WTC11 (cell line): Measurements from ENCODE around the gene CSRNP3. TPM values are rescaled to one million over a fixed set of nuclear protein-coding genes. Genes with fewer than 3 reads are reported as not detected.

Source experiments
- ATAC-seq: fragments of 200-7000 bp; cut with Tn5 transposase; 2 replicates; pipeline ENCODE4 v1.10.0; 2021; ENCODE audit warnings: mild to moderate bottlenecking, moderate library complexity
- CTCF ChIA-PET: fragments of 300-600 bp; sonication (Branson Sonifier 250); formaldehyde crosslinking; loops from one replicate; lab custom pipeline; 2021; ENCODE audit warnings: antibody characterized with exemption; lab: Charles Lee
- POLR2A ChIA-PET: fragments of 350-600 bp; sonication (Branson Sonifier 250); formaldehyde crosslinking; loops from one replicate; lab custom pipeline; 2021; ENCODE audit warnings: antibody characterized with exemption; lab: Charles Lee
- DNase-seq: peaks from one replicate; pipeline ENCODE4 v3.0.0; 2021; ENCODE audit warnings: low spot score
- H3K27ac Mint-ChIP-seq: 2 replicates; pipeline ENCODE4 v1.8.0; 2021; ENCODE audit warnings: mixed read lengths
- H3K27me3 Mint-ChIP-seq: 2 replicates; pipeline ENCODE4 v1.8.0; 2021; ENCODE audit warnings: low read depth, mild to moderate bottlenecking, moderate library complexity, mixed read lengths
- H3K36me3 Mint-ChIP-seq: 2 replicates; pipeline ENCODE4 v1.8.0; 2021; ENCODE audit warnings: mixed read lengths
- H3K4me1 Mint-ChIP-seq: 2 replicates; pipeline ENCODE4 v1.8.0; 2022; ENCODE audit warnings: mixed read lengths
- H3K4me3 Mint-ChIP-seq: 2 replicates; pipeline ENCODE4 v1.8.0; 2021; ENCODE audit warnings: mild to moderate bottlenecking, moderate library complexity, mixed read lengths
- H3K9me3 Mint-ChIP-seq: 2 replicates; pipeline ENCODE4 v1.8.0; 2021; ENCODE audit warnings: mixed read lengths
- AFF4 ChIP-seq: sonication (generic); formaldehyde crosslinking; IDR thresholded peaks from 2 replicates; pipeline ENCODE4 v1.8.1; 2023; ENCODE audit warnings: mild to moderate bottlenecking, missing genetic modification reagents, borderline replicate concordance
- E2F1 ChIP-seq: sonication (generic); formaldehyde crosslinking; IDR thresholded peaks from 2 replicates; pipeline ENCODE4 v1.8.0; 2022; ENCODE audit warnings: mild to moderate bottlenecking, missing genetic modification reagents
- E2F4 ChIP-seq: sonication (generic); formaldehyde crosslinking; IDR thresholded peaks from 2 replicates; pipeline ENCODE4 v1.8.1; 2022; ENCODE audit warnings: low read depth, mild to moderate bottlenecking, moderate library complexity, missing genetic modification reagents, borderline replicate concordance
- NR1H2 ChIP-seq: sonication (generic); formaldehyde crosslinking; IDR thresholded peaks from 2 replicates; pipeline ENCODE4 v1.9.0; 2021; ENCODE audit warnings: mild to moderate bottlenecking, moderate library complexity, missing genetic modification reagents
- RELA ChIP-seq: sonication (generic); formaldehyde crosslinking; IDR thresholded peaks from 2 replicates; pipeline ENCODE4 v1.8.1; 2022; ENCODE audit warnings: missing genetic modification reagents, mild to moderate bottlenecking, borderline replicate concordance
- ZNF281 ChIP-seq: sonication (generic); formaldehyde crosslinking; IDR thresholded peaks from 2 replicates; pipeline ENCODE4 v1.8.0; 2023; ENCODE audit warnings: mild to moderate bottlenecking, missing genetic modification reagents
- total RNA-seq: library from RNA; stranded (reverse); gene quantifications from 3 replicates; pipeline ENCODE4 v1.2.3, GENCODE V29; 2021
- TF ChIP-seq, protein P1 (sequence below): fragments of 250-450 bp; sonication (Bioruptor Pico); IDR thresholded peaks from 2 replicates; pipeline ENCODE4 v1.8.0; 2021; ENCODE audit warnings: mild to moderate bottlenecking
- TF ChIP-seq, protein P2 (sequence below): fragments of 250-450 bp; sonication (Bioruptor Pico); IDR thresholded peaks from 2 replicates; pipeline ENCODE4 v1.9.0; 2021; ENCODE audit warnings: mild to moderate bottlenecking, borderline replicate concordance

Gene CSRNP3
- total RNA-seq, 1 experiment from 2014 or later = 7.3 TPM

- TF ChIP-seq E2F1 (CRISPR knock-in tag) (no peak), ZNF281 (no peak)
Observed at GRCh38 chr2:165453561-165454094, 15.9 kb upstream of the CSRNP3 start (continued).

- no peak overlapping the region for H3K4me3 Mint-ChIP-seq
- H3K27ac Mint-ChIP-seq = no peak overlapping the region
- no peak for TF ChIP-seq ZNF281
- no peak for TF ChIP-seq AFF4 (CRISPR knock-in tag)
- TF ChIP-seq NR1H2 (CRISPR knock-in tag) = no peak
- TF ChIP-seq, protein P1, sequence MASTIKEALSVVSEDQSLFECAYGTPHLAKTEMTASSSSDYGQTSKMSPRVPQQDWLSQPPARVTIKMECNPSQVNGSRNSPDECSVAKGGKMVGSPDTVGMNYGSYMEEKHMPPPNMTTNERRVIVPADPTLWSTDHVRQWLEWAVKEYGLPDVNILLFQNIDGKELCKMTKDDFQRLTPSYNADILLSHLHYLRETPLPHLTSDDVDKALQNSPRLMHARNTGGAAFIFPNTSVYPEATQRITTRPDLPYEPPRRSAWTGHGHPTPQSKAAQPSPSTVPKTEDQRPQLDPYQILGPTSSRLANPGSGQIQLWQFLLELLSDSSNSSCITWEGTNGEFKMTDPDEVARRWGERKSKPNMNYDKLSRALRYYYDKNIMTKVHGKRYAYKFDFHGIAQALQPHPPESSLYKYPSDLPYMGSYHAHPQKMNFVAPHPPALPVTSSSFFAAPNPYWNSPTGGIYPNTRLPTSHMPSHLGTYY = no peak
- TF ChIP-seq RELA (CRISPR knock-in tag) = no peak
- TF ChIP-seq, protein P2, sequence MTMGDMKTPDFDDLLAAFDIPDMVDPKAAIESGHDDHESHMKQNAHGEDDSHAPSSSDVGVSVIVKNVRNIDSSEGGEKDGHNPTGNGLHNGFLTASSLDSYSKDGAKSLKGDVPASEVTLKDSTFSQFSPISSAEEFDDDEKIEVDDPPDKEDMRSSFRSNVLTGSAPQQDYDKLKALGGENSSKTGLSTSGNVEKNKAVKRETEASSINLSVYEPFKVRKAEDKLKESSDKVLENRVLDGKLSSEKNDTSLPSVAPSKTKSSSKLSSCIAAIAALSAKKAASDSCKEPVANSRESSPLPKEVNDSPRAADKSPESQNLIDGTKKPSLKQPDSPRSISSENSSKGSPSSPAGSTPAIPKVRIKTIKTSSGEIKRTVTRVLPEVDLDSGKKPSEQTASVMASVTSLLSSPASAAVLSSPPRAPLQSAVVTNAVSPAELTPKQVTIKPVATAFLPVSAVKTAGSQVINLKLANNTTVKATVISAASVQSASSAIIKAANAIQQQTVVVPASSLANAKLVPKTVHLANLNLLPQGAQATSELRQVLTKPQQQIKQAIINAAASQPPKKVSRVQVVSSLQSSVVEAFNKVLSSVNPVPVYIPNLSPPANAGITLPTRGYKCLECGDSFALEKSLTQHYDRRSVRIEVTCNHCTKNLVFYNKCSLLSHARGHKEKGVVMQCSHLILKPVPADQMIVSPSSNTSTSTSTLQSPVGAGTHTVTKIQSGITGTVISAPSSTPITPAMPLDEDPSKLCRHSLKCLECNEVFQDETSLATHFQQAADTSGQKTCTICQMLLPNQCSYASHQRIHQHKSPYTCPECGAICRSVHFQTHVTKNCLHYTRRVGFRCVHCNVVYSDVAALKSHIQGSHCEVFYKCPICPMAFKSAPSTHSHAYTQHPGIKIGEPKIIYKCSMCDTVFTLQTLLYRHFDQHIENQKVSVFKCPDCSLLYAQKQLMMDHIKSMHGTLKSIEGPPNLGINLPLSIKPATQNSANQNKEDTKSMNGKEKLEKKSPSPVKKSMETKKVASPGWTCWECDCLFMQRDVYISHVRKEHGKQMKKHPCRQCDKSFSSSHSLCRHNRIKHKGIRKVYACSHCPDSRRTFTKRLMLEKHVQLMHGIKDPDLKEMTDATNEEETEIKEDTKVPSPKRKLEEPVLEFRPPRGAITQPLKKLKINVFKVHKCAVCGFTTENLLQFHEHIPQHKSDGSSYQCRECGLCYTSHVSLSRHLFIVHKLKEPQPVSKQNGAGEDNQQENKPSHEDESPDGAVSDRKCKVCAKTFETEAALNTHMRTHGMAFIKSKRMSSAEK (CRISPR knock-in tag) = no peak
- no peak for TF ChIP-seq E2F4 (CRISPR knock-in tag)
- ChIA-PET POLR2A (no interaction called here), CTCF (interaction anchor here (0.6 to 0.7 kb wide), 2 partner anchors 108 to 246 kb away, joined by 3 read pairs; no protein-coding TSS in a partner anchor)
- H3K36me3 Mint-ChIP-seq = peaks cover 6% of the 10 kb centered on the region
- ATAC-seq (no peak), DNase-seq (no peak)
- no peaks in the 10 kb centered on the region for H3K27me3 Mint-ChIP-seq
- H3K9me3 Mint-ChIP-seq = peaks cover 14% of the 10 kb centered on the region
- peaks cover 3% of the 10 kb centered on the region for H3K4me1 Mint-ChIP-seq
Observed at GRCh38 chr2:165454905-165455304, 14.6 kb upstream of the CSRNP3 start.
